Naive thymus-derived CD4-positive, alpha-beta T cell (primary cell): ENCODE measurements around the gene COL3A1. TPM values are rescaled to one million over a fixed set of nuclear protein-coding genes. Genes with fewer than 3 reads are reported as not detected.

Source experiments
- ATAC-seq: fragments of 150-1000 bp; cut with Tn5 transposase; 2 replicates; pipeline ENCODE4 v1.10.0; 2021; ENCODE audit warnings: mild to moderate bottlenecking, moderate library complexity
- CTCF ChIA-PET: fragments of 350-600 bp; sonication (Branson Sonifier 250); formaldehyde crosslinking; loops from one replicate; lab custom pipeline; 2021; ENCODE audit warnings: antibody characterized with exemption; lab: Charles Lee
- POLR2A ChIA-PET: fragments of 350-600 bp; sonication (Branson Sonifier 250); formaldehyde crosslinking; loops from one replicate; lab custom pipeline; 2021; ENCODE audit warnings: antibody characterized with exemption, inconsistent platforms; lab: Charles Lee
- DNase-seq, 9 donors: peaks; one replicate each; pipeline versions ENCODE4 v3.0.0 to v3.0.0-alpha.2; 2020 to 2022; ENCODE audit warnings: mixed read lengths in 1 of 9
- H3K27ac ChIP-seq: one replicate; pipeline ENCODE4 v1.7.0; 2013; ENCODE audit warnings: mild to moderate bottlenecking, low read depth, low read length, moderate library complexity
- H3K27me3 ChIP-seq, 2 donors: one replicate each; pipeline ENCODE4 v1.7.0; 2013; ENCODE audit warnings: low read length in 2 of 2, mild to moderate bottlenecking in 2 of 2, moderate library complexity in 2 of 2; ENCODE audit not compliant: control insufficient read depth in 2 of 2, insufficient read depth in 2 of 2
- H3K36me3 ChIP-seq, 3 experiments: 1 replicate in 2 of 3; 2 replicates in 1 of 3; pipeline ENCODE4 v1.7.0; 2013; ENCODE audit warnings: low read length in 3 of 3, mild to moderate bottlenecking in 3 of 3, moderate library complexity in 1 of 3; ENCODE audit not compliant: insufficient read depth in 3 of 3, control insufficient read depth in 2 of 3
- H3K4me1 ChIP-seq, 2 donors: one replicate each; pipeline ENCODE4 v1.7.0; 2013; ENCODE audit warnings: low read length in 2 of 2, mild to moderate bottlenecking in 2 of 2, moderate library complexity in 1 of 2; ENCODE audit not compliant: control insufficient read depth in 2 of 2, insufficient read depth in 2 of 2
- H3K4me3 ChIP-seq: 2 replicates; pipeline ENCODE4 v1.7.0; 2013; ENCODE audit warnings: mild to moderate bottlenecking, low read length
- H3K9me3 ChIP-seq, 3 experiments: 1 replicate in 2 of 3; 2 replicates in 1 of 3; pipeline ENCODE4 v1.7.0; 2013; ENCODE audit warnings: low read length in 3 of 3; ENCODE audit not compliant: control insufficient read depth in 2 of 3
- H3K27ac Mint-ChIP-seq, 9 donors: one replicate each; pipeline ENCODE4 v1.8.0; 2020 to 2022; ENCODE audit warnings: mixed read lengths in 9 of 9, mild to moderate bottlenecking in 8 of 9, moderate library complexity in 5 of 9, inconsistent platforms in 2 of 9
- H3K27me3 Mint-ChIP-seq, 5 donors: one replicate each; pipeline ENCODE4 v1.8.0; 2021 to 2022; ENCODE audit warnings: mixed read lengths in 5 of 5, mild to moderate bottlenecking in 1 of 5
- H3K36me3 Mint-ChIP-seq, 5 donors: one replicate each; pipeline ENCODE4 v1.8.0; 2020 to 2022; ENCODE audit warnings: mixed read lengths in 5 of 5, mild to moderate bottlenecking in 3 of 5, inconsistent platforms in 1 of 5
- H3K4me1 Mint-ChIP-seq, 7 donors: one replicate each; pipeline ENCODE4 v1.8.0; 2020 to 2022; ENCODE audit warnings: mixed read lengths in 7 of 7, mild to moderate bottlenecking in 3 of 7, inconsistent platforms in 1 of 7
- H3K4me3 Mint-ChIP-seq, 10 donors: one replicate each; pipeline ENCODE4 v1.8.0; 2020 to 2022; ENCODE audit warnings: mild to moderate bottlenecking in 10 of 10, mixed read lengths in 10 of 10, moderate library complexity in 6 of 10, inconsistent platforms in 2 of 10
- H3K9me3 Mint-ChIP-seq, 11 donors: one replicate each; pipeline ENCODE4 v1.8.0; 2020 to 2022; ENCODE audit warnings: mixed read lengths in 11 of 11, mild to moderate bottlenecking in 4 of 11, inconsistent platforms in 1 of 11, moderate library complexity in 1 of 11
- intact Hi-C, 2 donors: fragments of 100-400 bp; cut with micrococcal nuclease; formaldehyde crosslinking; loops; one replicate each; pipeline ENCODE4 v1.15.1; 2023
- polyA plus RNA-seq, 2 donors: library from polyadenylated mRNA; unstranded; fragments of 300-500 nt; fragmentation: Illumina TruSeq; gene quantifications; one replicate each; pipeline ENCODE4 v1.2.3, GENCODE V29; 2021
- total RNA-seq, 6 experiments: library from RNA in 5 of 6; stranded (reverse) in 5 of 6; gene quantifications; 1 replicate in 5 of 6; 2 replicates in 1 of 6; pipeline ENCODE4 v1.2.3 and lab custom pipeline; 2021 to 2026

COL3A1 gene
- total and polyA plus RNA-seq, 7 experiments from 2014 or later: 0.27 TPM; not detected in 6

DNA sequence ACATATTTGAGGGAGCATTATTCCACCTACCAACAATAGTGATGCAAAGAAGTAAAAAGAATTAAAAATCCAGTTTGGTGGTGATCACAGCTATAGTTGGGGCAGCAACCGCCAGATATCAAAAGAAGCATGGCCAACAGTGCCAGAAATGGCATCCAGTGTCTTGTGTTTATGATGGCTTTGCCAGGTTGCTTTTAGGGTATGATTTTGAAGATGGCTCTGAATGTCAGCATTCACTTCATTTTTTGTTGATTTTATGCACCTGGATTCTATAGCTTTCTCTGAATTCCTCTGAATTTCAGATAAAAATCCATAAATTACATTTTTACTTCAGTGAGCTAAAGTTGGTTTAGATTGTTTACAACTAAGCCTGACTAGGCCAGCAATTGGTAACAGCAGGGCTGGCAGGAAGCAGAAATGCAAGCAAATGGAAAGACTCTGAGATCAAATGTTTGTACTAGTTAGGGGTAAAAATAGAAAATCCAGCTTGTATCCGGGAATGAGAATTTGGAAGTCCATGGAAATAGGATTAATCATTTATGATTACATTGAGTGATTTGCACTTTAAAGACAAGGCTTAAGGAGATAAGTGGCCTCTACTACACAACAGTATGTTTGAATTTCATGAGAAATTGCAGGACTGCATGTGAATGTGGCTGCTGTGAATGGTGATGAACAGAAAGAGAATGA lies 40.4 kb downstream of the COL3A1 start:
- peaks cover 0 to 13% (median 0%) of the 10 kb centered on the region in 5 donors for H3K27me3 Mint-ChIP-seq

DNA sequence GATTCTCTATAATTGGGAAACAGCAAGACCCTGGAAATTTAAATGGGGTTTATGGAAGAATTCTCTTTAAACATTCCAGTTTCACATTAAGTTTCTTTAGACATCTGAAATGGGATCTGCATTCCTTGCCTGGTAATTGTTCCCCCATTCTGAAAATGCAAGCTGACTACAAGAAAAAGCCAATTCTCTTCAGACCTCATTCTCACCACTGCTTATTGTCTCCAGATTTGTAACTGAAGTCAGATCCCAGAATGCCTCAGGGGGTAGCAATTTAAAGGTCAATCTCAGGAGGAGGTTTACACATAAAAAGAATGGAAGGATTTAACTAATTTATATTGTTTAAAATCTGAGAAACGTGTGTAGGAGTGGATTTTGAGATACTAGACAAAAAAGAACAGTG lies 41.2 kb downstream of the COL3A1 start:
- H3K4me3 ChIP-seq: no peak overlapping the region
- DNase-seq: no peak
- intact Hi-C loops: no loop called here
- H3K36me3 ChIP-seq: no peaks in the 10 kb centered on the region
- ChIA-PET CTCF (no interaction called here), POLR2A (no interaction called here)
- no peaks in the 10 kb centered on the region for H3K36me3 Mint-ChIP-seq
- H3K4me1 ChIP-seq: no peaks in the 10 kb centered on the region
- H3K4me3 Mint-ChIP-seq: no peak overlapping the region
- H3K4me1 Mint-ChIP-seq: no peaks in the 10 kb centered on the region
- H3K9me3 ChIP-seq: no peaks in the 10 kb centered on the region
- peaks cover 0 to 18% (median 0%) of the 10 kb centered on the region in 5 donors for H3K27me3 Mint-ChIP-seq
- ATAC-seq: no peak
- H3K27ac ChIP-seq: no peak overlapping the region
- H3K27ac Mint-ChIP-seq: no peak overlapping the region
- H3K9me3 Mint-ChIP-seq: peaks cover 0 to 2% (median 0%) of the 10 kb centered on the region in 11 donors
- no peaks in the 10 kb centered on the region for H3K27me3 ChIP-seq

More for the DNA sequence above, 40.4 kb downstream of the COL3A1 start:
- no peak overlapping the region for H3K4me3 Mint-ChIP-seq
- Histone ChIP-seq H3K4me3 (no peak overlapping the region), H3K27ac (no peak overlapping the region), H3K27me3 (no peaks in the 10 kb centered on the region), H3K9me3 (no peaks in the 10 kb centered on the region), H3K36me3 (no peaks in the 10 kb centered on the region), H3K4me1 (no peaks in the 10 kb centered on the region)
- CTCF ChIA-PET: no interaction called here
- no peaks in the 10 kb centered on the region for H3K36me3 Mint-ChIP-seq
- H3K4me1 Mint-ChIP-seq: no peaks in the 10 kb centered on the region
- H3K9me3 Mint-ChIP-seq: peaks cover 0 to 2% (median 0%) of the 10 kb centered on the region in 11 donors
- H3K27ac Mint-ChIP-seq: no peak overlapping the region
- DNase-seq (no peak), ATAC-seq (no peak)
- intact Hi-C loops: no loop called here
- POLR2A ChIA-PET: no interaction called here

DNA sequence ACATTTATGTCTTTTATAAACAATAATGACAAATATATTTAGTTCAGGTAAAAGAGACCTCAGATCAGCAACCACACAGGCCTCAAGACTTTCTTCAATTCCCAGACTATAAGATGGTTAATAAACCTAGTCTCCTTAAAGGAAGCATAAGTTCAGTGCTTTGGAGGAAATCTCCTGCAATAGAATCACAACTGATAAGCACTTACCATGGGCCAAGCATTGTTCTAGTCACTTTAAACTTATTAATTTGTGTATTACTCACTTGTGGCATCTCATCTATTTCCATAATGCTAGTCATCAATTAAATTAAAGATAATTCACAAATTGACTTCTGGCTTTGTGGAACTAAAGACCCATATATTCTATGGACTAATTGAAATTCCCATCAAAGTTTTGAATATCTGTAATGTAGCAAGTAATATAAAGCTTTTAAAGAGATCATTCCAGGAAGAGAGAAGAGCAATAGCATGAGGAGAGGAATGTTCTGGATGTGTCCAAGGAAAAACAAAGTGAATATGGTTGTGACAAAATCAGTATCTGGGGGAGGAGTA lies 42.2 kb downstream of the COL3A1 start:
- DNase-seq (no peak), ATAC-seq (no peak)
- H3K4me1 ChIP-seq: no peaks in the 10 kb centered on the region
- peaks cover 0 to 14% (median 0%) of the 10 kb centered on the region in 5 donors for H3K27me3 Mint-ChIP-seq
- ChIA-PET POLR2A (no interaction called here), CTCF (no interaction called here)
- H3K27me3 ChIP-seq: no peaks in the 10 kb centered on the region
- no peaks in the 10 kb centered on the region for H3K36me3 ChIP-seq
- no peaks in the 10 kb centered on the region for H3K4me1 Mint-ChIP-seq
- no peaks in the 10 kb centered on the region for H3K36me3 Mint-ChIP-seq
- intact Hi-C loops: no loop called here
- no peaks in the 10 kb centered on the region for H3K9me3 ChIP-seq
- no peak overlapping the region for H3K27ac ChIP-seq
- no peak overlapping the region for H3K4me3 Mint-ChIP-seq
- H3K9me3 Mint-ChIP-seq: peaks cover 0 to 2% (median 0%) of the 10 kb centered on the region in 11 donors
- H3K27ac Mint-ChIP-seq: no peak overlapping the region
- no peak overlapping the region for H3K4me3 ChIP-seq

DNA sequence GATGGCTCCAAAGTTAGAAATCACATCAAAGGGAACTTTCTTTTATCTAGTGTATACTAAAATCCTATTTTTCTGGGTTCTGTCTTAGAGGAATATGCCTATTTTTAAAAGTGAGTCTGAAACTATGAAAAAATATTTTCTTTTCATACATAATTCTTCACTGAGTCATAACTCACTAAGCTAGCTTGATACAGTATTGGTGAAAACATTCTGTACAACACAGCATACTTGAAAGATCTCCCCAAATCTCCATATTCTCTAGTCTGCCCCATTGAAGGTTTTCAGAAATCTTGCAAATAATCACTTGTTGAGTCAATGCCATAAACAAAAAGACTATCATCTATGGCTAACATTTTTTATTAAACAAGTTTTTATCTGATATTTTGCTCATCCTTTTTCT lies 44.5 kb downstream of the COL3A1 start:
- H3K4me3 Mint-ChIP-seq: no peak overlapping the region
- H3K4me1 ChIP-seq: no peaks in the 10 kb centered on the region
- H3K27me3 Mint-ChIP-seq: peaks cover 0 to 14% (median 0%) of the 10 kb centered on the region in 5 donors
- ATAC-seq (no peak), DNase-seq (no peak)
- H3K36me3 ChIP-seq: no peaks in the 10 kb centered on the region
- no peaks in the 10 kb centered on the region for H3K27me3 ChIP-seq
- CTCF ChIA-PET: no interaction called here
- no peak overlapping the region for H3K27ac ChIP-seq
- H3K27ac Mint-ChIP-seq: no peak overlapping the region
- no peak overlapping the region for H3K4me3 ChIP-seq
- POLR2A ChIA-PET: no interaction called here
- H3K36me3 Mint-ChIP-seq: no peaks in the 10 kb centered on the region
- H3K9me3 Mint-ChIP-seq: peaks cover 0 to 2% (median 0%) of the 10 kb centered on the region in 11 donors
- H3K9me3 ChIP-seq: no peaks in the 10 kb centered on the region
- no peaks in the 10 kb centered on the region for H3K4me1 Mint-ChIP-seq
- intact Hi-C loops: no loop called here

DNA sequence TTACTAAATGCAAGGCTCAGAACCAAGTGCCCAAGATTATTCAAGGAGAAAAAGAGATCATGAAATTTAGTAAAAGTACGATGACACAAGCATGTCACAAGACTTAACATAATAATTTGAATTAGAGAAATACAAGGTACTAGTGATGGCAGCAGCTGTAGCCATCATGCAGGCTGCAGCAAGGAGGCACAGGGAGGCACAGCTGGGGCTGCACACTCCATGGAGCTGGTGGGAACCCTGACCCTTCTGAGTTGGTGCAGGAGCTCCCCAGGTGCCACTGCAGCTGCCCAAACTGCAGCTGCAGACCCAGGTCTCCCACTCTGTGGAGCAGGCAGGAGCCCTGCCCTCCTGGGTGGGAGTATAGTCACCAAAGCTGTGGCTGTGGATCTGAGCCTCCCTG lies 46.0 kb downstream of the COL3A1 start:
- Mint-ChIP-seq H3K4me1 (no peaks in the 10 kb centered on the region), H3K4me3 (no peak overlapping the region)
- POLR2A ChIA-PET: no interaction called here

DNA sequence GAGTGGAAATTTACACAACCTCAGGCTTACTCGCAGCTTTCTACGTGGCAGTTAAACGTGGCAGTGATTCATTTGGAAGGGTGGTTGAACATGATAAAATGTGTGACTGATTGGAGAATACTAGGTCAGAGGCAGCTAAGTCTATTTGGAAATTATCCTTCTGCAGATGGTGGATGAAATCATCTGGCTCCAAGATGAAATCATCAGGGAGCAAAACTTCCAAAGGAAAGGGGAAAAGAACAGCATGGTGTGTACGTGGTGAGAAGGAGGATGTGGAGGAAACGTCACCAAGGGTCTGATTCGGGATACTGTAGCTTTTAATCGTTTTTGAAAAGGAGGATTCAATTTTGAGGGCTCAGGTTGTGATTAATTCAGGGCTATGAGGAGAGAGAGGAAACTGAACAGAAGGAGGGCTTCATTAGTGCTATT lies 47.9 kb downstream of the COL3A1 start:
- intact Hi-C loops: no loop called here
- ATAC-seq (no peak), DNase-seq (no peak)
- POLR2A ChIA-PET: no interaction called here
- no peak overlapping the region for H3K27ac ChIP-seq
- no peaks in the 10 kb centered on the region for H3K9me3 ChIP-seq
- no peaks in the 10 kb centered on the region for H3K4me1 ChIP-seq
- H3K27me3 ChIP-seq: no peaks in the 10 kb centered on the region
- H3K4me3 ChIP-seq: no peak overlapping the region
- no peak overlapping the region for H3K27ac Mint-ChIP-seq
- CTCF ChIA-PET: no interaction called here
- H3K36me3 Mint-ChIP-seq: no peaks in the 10 kb centered on the region
- no peak overlapping the region for H3K4me3 Mint-ChIP-seq
- H3K4me1 Mint-ChIP-seq: no peaks in the 10 kb centered on the region
- H3K36me3 ChIP-seq: no peaks in the 10 kb centered on the region
- H3K9me3 Mint-ChIP-seq: peaks cover 0 to 2% (median 0%) of the 10 kb centered on the region in 11 donors
- H3K27me3 Mint-ChIP-seq: peaks cover 0 to 20% (median 5%) of the 10 kb centered on the region in 5 donors

More for the DNA sequence above, 46.0 kb downstream of the COL3A1 start:
- no peak overlapping the region for H3K27ac Mint-ChIP-seq
- no peak for ATAC-seq
- no peaks in the 10 kb centered on the region for H3K36me3 Mint-ChIP-seq
- peaks cover 0 to 20% (median 5%) of the 10 kb centered on the region in 5 donors for H3K27me3 Mint-ChIP-seq
- intact Hi-C loops: no loop called here
- Histone ChIP-seq H3K4me3 (no peak overlapping the region), H3K27me3 (no peaks in the 10 kb centered on the region), H3K9me3 (no peaks in the 10 kb centered on the region), H3K27ac (no peak overlapping the region), H3K4me1 (no peaks in the 10 kb centered on the region), H3K36me3 (no peaks in the 10 kb centered on the region)
- peaks cover 0 to 2% (median 0%) of the 10 kb centered on the region in 11 donors for H3K9me3 Mint-ChIP-seq
- CTCF ChIA-PET: no interaction called here
- no peak for DNase-seq

DNA sequence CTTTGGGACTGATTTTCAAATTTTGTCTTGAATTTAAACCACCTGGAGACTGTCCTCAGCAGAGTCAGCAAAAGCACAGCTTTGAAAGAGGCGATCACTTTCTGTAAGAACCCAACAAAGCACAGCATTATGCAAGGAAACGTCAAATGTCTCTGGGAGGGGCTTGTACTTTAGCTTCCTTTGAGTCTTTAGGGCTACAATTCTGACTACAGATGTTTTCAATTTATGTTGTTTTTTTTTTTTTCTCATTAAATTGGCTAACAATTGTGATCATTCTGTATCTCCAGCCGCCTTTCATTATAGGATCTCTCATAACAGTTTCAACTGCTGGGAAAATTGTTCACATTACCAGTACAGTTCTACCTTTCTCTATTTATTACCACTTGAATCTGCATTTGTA lies 48.3 kb downstream of the COL3A1 start:
- H3K9me3 Mint-ChIP-seq: peaks cover 0 to 2% (median 0%) of the 10 kb centered on the region in 11 donors
- no peak overlapping the region for H3K27ac Mint-ChIP-seq
- intact Hi-C loops: no loop called here
- H3K4me1 Mint-ChIP-seq: no peaks in the 10 kb centered on the region
- H3K4me3 Mint-ChIP-seq: no peak overlapping the region
- DNase-seq (no peak), ATAC-seq (no peak)
- H3K4me3 ChIP-seq: no peak overlapping the region
- H3K27me3 ChIP-seq: no peaks in the 10 kb centered on the region
- ChIA-PET CTCF (no interaction called here), POLR2A (no interaction called here)
- peaks cover 0 to 20% (median 5%) of the 10 kb centered on the region in 5 donors for H3K27me3 Mint-ChIP-seq
- H3K36me3 Mint-ChIP-seq: no peaks in the 10 kb centered on the region
- no peaks in the 10 kb centered on the region for H3K36me3 ChIP-seq
- H3K27ac ChIP-seq: no peak overlapping the region
- H3K9me3 ChIP-seq: no peaks in the 10 kb centered on the region
- H3K4me1 ChIP-seq: no peaks in the 10 kb centered on the region
